GM19463 (cell line): ENCODE data around the gene NPHS1.
"Not testable (repeated sequence)": the region's sequence is repeated elsewhere in the genome, so short reads cannot be mapped to it uniquely, and the experiment has no call there.

Experiments
- ATAC-seq: cut with Tn5 transposase; IDR thresholded peaks from one replicate; pipeline ENCODE4 v1.9.1; 2021; ENCODE audit warnings: mild to moderate bottlenecking, moderate library complexity; ENCODE audit not compliant: unreplicated experiment

NPHS1 gene

DNA sequence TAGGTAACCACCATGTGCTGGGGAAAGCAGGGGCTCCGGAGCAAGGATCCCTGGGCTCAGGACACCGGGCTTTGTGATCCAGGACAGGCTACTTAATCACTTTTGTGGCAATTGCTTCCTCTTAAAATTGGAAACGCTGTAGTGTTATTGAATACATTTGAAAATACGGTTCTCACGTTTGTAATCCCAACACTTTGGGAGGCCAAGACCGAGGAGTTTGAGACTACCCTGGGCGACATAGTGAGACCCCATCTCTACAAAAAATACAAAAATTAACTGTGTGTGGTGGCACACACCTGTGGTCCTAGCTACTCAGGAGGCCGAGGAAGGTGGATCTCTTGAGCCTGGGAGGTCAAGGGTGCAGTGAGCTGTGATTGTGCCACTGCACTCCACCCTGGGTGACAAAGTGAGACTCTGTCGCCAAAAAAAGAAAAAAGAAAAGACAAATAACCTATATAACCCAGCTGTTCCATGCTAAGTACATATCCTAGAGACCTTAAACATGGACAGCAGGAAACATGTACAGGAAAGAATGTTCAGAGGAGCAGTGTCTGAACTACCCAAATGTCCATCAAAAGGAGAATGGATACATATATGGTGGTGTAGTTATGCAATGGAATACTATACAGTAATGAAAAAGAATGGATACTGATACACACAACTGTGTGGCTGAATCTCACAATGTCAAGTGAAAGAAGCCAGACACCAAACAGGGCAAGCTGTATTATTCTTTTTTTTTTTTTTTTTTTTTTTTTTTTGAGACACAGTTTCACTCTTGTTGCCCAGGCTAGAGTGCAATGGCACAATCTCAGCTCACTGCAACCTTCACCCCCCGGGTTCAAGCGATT is 39.0 kb downstream of the NPHS1 start:
- ATAC-seq: no peak

DNA sequence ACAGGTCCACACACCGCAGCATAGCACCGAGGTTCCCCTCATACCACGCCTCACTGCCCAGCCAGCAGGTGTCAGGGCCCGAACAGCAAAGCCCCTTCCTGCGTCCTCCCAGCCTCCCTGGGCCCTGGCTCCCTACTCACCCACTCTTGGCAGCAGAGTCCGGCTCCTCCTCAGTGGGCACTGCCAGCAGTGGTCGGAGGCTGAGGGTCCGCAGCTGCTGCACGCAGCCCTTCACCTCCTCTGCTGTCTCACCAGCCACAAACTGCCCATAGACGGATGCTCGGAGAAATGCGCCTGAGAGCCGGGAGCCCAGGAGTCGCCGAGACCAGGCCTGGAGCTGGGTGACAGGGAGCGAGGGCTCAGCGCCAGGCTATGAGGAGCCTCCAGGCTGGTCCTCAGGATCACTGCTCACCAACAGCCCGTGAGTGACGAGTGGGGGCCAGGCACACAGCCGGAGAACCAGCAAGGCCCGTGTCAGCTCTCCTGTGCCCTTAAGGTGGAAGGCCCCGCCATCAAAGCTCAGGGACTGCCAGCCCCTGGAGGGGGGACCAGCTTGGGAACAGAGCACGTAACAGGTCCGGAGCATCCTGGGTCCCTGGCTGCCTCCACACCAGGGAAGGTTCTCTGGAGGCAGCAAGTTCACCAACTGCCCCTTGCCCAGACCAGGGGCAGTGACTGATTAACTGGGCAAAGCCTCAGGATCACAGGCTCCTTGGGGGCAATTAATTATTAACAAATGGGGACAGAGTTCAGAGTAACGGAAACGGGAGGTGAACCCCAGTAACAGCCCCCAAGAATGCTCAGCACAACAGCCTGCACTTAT is 39.9 kb downstream of the NPHS1 start, which contains the start of gene PRODH2:
PRODH2 (minus strand) TSS at position 626 of the 823 bp plus-strand sequence; CDS start at position 586, 40 bp downstream.
- no peak for ATAC-seq

DNA sequence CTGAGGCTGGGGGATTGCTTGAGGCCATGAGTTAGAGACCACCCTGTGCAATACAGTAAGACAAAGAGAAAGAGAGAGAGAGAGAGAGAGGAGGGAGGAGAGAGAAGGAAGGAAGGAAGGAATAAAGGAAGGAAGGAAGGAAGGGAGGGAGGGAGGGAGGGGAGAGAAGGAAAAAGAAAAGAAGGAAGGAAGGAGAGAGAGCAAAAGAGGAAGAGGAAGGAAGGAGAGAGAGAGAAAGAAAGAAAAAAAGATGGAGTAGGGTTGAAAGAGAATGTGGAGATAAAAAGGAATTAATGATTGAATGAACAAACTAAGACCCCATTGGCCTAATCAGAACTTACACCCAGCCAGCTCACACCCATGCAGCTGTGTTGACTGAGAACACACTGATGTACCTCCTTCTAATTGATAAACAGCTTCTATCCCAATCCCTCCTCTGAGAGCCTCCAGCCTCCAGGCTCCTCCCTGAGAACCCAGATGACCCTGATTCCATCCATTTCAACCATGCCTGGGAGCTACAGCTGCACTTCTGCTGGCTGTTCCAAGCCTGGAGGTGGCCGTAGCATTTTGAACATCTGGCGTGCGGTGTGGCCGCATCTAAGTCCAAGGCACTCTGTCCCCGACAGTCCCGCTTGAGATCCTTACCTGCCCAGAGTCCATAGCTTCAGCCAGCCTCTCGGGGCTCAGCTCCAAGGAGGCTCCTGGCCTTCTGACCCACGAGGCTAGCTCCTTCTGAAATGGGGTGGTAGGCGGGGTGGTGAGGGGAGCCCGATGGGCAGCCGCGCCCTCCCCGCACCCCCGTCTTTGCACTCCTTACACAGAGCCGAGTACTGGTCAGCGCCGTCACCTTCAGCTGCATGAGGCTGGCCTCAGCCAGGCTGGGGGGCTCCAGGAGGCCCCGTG is 40.7 kb downstream of the NPHS1 start:
- no peak for ATAC-seq

DNA sequence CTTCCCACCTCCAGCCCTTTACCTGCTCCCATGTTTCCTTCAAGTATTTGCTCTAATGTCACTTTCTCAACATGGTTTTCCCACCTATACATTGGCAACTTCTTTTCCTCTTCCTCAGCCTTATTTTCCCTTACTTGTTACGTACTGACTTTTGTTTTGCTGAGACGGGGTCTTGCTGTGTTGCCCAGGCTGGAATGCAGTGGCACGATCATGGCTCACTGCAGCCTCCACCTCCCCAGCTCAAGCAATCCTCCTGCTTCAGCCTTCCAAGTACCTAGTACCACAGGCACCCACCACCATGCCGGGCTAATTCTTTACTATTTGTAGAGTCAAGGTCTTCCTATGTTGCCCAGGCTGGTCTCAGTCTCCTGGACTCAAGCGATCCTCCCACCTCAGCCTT is 44.7 kb downstream of the NPHS1 start:
- no peak for ATAC-seq

DNA sequence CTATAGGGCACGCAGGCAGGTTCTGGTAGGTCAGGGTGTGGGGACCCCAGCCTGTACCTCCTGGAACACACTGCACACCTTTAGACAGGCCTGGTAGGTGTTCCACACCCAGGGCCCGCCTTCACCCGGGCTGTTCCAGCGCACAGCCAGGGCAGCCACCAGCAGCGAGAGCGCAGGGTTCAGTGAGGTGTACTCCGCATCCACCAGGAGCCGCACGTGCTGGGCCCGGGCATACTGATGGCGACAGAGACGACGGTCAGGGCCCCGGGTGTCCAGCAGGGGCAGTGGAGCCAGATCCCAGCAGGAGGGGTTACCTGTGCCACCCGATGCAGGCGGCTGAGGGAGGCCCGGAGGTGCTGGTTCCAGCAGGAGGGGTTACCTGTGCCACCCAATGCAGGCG is 45.7 kb downstream of the NPHS1 start:
- ATAC-seq: no peak

DNA sequence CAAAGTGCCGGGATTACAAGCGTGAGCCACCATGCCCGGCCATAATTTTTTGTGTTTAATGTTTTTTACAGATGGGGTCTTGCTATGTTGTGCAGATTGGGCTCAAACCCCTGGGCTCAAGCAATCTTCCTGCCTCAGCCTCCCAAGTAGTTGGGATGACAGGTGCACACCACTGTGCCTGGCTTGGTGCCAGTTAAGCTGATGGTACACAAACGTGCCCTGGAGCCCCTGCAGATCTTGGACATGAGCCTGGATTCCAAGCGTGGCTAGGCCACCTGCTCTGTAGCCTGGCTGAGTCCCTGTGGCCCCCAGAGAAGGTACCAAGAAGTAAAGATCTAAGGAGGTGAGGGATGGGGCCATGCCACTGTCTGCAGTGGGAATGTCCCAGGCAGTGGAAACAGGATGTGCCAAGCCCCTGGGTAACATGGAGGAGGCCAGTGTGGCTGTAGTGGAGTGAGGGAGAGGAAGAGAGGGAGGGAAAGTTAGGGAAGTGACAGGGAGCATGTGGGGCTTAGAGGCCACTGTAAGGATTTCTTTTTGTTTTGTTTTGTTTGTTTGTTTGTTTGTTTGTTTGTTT is 46.7 kb downstream of the NPHS1 start:
- ATAC-seq: no peak

DNA sequence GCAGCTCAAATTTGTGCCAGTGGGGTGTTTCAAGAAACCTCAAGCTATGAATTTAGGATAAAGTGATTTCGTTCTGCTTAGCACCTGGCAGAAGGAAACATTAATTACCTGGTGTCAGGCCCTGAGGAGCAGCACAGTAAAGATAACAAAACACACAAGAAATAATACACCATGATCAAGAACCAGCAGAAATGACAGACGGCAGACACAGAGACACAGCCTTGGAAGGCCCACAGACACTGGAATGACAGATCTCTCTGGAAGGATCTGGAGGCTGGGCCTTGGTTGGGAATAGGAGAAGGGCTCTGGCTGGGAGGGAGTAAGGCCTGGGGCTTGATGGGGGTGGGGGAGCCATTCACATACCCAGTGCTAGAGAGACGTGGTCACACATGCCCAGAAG is 50.5 kb downstream of the NPHS1 start:
- ATAC-seq: no peak

DNA sequence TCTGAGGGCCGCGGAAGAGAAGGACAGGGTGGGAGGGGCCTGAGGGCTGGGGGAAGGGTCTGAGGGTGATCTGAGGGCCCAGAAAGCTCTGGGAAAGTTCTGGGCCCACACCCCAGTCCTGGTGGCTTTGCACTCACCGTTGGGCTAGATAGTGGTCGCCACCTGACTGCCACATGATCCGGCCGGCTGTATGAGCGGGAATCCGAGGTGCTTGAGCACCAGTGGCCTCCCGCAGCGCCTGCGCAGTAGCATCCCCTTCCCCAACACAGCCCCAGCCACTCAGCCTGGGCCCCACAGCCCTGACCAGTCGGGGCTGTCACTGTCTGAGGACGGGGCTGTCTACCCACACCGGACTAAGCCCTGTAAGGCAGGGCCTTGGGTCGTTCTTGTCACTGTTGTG is 54.6 kb downstream of the NPHS1 start:
- ATAC-seq: no peak

DNA sequence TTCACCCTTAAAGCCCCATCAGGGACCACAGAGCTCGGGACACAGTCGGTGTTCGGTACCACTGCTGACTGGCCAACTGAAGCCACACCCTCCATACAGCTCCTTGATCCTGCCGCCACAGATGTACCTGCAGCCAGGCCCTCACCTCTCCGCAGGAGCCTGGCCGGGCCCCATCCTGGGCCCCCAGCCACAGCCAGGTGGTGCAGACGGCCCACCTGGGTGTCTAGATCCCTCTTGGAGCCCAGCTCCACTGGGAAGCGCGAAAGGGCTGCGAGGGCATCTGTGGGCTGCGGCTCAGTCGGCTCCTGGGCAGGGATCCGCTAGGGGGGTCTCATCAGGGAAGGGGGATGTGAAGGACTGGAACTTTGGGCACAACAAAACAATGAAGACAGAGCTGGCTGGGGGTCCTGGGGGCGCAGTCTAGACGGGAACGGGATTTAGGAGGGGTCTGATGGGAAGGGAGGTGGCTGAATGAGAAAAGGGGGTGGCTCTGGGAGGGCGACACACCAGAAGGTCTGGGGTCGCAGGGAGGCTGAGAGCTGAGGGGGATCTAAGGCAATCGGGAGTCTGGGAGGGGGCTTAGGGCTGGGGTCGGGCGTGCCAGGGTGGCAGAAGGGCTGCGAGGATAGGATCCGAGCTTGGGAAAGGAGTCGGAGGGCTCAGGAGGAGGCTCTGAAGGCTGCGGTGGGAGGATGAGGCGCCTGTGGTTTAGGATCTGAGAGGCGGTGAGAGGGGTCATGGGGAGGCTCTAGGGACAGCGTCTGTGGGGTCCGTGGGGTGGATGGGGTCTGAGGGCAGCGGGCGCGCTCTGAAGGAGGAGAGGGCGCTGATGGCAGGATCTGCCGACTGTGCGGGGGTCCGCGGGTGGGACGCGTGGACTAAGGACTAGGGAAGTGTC is 55.4 kb downstream of the NPHS1 start:
- ATAC-seq: no peak

DNA sequence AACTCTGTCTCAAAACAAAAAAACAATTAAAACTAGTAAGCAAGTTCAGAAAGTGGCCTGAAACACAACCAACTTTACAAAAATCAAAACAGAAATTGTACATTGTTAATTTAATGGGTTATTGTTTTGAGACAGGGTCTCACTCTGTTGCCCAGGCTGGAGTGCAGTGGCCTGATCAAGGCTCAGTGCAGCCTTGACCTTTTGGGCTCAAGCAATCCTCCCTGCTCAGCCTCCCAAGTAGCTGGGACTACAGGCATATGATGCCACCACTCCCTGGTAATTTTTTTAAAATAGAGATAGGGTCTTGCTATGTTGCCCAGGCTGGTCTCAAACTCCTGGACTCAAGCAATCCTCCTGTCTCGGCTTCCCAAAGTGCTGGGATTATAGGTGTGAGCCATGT is 56.7 kb downstream of the NPHS1 start:
- ATAC-seq: not testable (repeated sequence)

DNA sequence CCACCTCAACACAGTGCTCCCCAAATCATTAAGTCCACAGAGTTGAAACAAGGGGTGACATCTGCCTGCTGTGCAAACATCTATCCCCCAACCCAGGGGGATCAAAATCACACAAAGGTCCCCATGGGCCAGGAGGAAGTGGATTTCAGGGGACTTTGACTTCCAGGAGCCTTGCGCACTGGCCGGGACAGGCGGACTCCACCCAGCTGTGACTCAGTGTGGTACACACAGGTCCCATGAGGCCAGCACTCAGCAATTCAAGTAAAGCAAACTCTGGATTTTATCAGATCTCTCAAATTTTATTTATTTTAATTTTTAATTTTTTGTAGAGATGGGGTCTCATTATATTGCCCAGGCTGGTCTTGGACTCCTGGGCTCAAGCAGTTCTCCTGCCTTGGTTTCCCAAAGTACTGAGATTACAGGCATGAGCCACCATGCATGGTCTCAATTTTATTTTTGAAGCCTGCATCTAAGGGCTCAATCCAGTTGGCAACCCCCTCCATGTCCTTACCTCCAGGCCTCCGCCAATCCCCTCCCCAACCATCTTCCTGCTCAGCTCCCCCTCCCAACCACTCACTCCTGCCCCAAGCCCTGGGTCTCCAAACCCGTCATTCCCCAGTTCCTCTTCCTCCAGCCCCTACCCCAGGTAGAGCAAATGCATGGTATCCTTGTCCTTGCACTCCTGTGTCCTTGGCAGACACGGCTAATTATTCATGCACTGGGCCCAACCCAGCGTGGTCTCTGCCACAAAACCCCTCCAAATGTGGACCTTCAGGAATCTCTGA is 58.7 kb downstream of the NPHS1 start:
- ATAC-seq: no peak

DNA sequence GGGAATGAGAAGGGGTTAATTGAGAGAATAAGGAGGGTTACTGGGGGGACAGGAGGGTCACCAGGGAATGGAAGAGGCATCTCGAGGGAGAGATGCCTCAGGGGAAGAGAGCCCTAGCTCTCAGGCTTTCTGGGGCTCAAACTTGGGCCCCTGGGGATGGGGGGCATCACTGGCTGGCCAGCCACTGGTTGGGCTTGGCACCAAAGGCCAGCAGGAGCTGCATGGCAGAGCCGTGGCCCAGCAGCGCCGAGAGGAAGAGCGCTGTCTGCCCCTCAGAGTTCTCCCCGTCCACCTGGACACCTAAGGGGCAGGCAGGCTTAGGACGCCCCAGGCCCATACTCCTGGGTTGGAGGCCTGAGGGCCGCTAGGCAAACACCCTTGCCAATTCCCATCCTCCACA is 59.4 kb downstream of the NPHS1 start:
- ATAC-seq: no peak

DNA sequence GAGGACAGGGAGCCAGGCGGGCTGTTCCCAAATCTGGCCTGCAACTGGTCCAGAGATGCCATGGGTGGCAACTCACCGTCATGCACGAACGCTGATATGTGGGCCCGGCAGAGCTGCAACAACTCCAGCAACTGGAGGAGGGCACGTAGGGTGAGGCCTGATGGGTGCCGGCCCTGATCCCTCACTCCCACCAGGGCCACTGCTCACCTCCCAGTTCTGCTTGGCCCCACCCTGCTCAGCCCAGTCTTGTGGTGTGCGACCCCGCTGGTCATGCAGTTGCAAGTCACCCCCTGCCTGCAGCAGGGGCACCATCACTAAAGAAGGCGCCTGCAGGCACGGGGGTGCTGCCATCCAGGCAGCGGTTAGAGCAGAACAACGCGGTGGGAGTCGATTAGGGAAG is 60.0 kb downstream of the NPHS1 start:
- ATAC-seq: no peak

DNA sequence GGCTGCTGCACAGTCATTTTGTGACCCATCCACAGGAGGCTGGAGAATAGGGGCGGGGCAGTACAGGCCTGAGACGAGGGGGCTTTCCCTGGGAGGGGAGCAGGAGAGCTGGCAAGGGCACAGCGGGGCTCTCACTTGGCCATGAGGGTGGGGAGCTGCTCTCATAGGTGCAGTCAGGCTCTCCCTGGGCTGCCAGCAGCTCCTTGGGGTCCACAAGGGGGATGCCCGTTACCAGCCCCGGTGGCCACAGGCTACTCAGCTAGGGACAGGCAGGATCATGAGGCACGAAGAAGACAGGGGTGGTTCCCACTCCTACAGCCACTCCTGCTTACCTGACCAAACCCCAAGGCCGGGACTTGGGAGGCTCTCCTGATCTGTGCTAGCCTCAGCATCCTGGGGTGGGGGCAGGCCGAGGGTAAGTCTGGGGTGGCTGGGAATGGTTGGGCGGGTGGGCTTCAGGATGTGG is 60.5 kb downstream of the NPHS1 start:
- ATAC-seq: no peak

DNA sequence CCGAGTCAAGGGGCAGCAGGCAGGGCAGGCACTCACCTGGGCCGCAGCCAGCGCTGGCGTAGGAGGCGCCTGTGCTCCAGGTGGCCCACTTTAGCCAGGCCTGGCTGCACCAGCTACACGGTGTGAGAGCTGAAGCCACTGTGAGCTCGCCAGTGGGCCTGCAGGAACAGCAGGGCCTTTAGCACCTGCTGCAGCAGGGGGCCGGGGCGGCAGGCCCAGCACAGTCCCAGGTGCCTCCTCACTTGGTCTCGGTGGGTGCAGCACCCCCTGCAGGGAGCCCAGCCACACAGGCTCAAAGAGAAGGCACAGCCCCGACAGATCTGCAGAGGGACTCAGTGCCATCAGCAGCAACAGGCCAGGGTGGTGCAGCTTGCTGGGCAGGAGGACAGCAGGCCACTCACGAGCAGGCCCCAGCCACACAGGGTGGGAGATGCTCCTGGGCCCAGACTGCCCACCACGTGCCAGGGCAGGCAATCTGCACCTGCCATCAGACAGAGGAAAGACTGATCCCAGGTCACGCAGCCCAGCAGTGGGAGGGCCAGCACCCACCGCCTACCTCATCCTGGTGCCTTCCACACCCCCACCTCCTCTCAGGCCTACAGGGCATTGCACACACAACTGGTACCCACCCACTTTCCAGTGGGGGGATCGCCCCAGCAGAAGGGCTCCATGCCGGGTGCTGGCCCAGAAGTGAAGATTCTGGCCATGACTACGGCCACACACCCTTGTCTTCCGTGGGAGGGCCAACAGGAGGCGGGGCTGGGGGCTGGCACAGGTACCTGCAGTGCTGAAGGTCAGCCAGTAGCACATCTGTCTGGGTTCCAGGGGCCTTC is 61.1 kb downstream of the NPHS1 start:
- ATAC-seq: no peak

DNA sequence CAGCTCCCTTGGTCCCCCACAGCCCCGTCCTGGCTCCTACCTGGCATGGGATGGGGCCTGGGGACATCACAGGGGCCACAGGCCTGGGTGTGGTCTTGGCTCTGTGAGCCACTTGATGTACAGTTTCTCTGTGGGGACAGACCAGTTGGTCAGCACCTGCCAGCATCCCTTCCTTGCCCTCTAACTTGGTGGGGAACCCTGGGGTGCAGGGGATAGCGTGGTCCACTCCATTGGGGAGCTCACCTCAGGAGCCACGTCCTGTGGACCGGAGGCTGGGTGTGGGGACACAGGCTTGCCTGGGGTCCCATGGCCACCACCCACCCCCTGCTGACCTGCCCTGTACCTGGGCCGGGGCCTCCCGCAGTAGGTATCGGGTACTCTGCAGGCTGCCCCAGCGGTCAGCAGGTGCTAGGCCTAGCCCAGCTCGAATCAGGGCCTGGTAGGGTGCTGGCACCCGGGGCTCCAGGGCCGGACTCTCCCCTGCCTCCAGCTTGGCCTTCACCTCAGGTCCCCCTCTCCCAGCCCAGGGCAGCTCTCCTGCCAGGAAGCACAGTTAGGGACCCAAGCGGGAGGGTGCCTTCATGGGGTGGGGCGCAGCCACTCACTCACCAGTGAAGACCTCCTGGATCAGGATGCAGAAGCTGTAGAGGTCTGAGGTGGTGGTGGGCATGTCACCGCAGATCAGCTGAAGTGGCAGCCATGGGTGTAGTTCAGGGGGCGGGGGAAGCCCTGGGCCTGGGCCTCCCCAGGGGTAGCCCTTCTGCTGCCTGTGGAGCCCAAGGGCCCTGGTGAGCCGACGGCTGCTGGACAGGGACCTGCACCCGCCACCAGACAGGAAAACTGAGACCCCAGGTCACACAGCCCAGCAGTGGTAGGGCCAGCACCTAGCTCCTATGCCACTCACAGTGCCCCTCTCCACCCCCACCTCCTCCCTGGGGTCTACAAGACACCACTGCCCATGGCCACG is 62.0 kb downstream of the NPHS1 start:
- no peak for ATAC-seq
